Smooth muscle cell (in vitro differentiated cells): ENCODE results near the gene S100A10. TPM values are rescaled to one million over a fixed set of nuclear protein-coding genes. Genes with fewer than 3 reads are reported as not detected.

ENCODE experiments used
- DNase-seq: peaks from one replicate; lab custom pipeline; 2025; ENCODE audit not compliant: unreplicated experiment; lab: John Stamatoyannopoulos, UW
- H2AFZ ChIP-seq: fragments of 200-600 bp; sonication (generic); 2 replicates; pipeline ENCODE4 v1.6.0; 2016; ENCODE audit warnings: antibody characterized with exemption, low read depth, mild to moderate bottlenecking
- H3F3A ChIP-seq: fragments of 200-600 bp; sonication (generic); 2 replicates; pipeline ENCODE4 v1.6.0; 2017; ENCODE audit warnings: antibody characterized with exemption, low read depth
- H3K27ac ChIP-seq: fragments of 200-600 bp; sonication (generic); 2 replicates; pipeline ENCODE4 v1.5.1; 2016; ENCODE audit warnings: low read depth, mild to moderate bottlenecking
- H3K27me3 ChIP-seq: fragments of 200-600 bp; sonication (generic); 2 replicates; pipeline ENCODE4 v1.6.1; 2016; ENCODE audit warnings: low read depth, mild to moderate bottlenecking
- H3K36me3 ChIP-seq: fragments of 200-600 bp; sonication (generic); 2 replicates; pipeline ENCODE4 v1.5.1; 2016; ENCODE audit warnings: low read depth
- H3K4me1 ChIP-seq: fragments of 200-600 bp; sonication (generic); 2 replicates; pipeline ENCODE4 v1.5.1; 2016; ENCODE audit warnings: low read depth
- H3K4me2 ChIP-seq: fragments of 200-600 bp; sonication (generic); 2 replicates; pipeline ENCODE4 v1.6.0; 2016; ENCODE audit warnings: mild to moderate bottlenecking
- H3K4me3 ChIP-seq: fragments of 200-600 bp; sonication (generic); 2 replicates; pipeline ENCODE4 v1.5.1; 2016; ENCODE audit warnings: mild to moderate bottlenecking
- H3K79me2 ChIP-seq: fragments of 200-600 bp; sonication (generic); 2 replicates; pipeline ENCODE4 v1.6.0; 2016; ENCODE audit warnings: low read depth, mild to moderate bottlenecking
- H3K9ac ChIP-seq: fragments of 200-600 bp; sonication (generic); 2 replicates; pipeline ENCODE4 v1.6.0; 2016; ENCODE audit warnings: low read depth
- H3K9me3 ChIP-seq: fragments of 200-600 bp; sonication (generic); replicated peaks from 2 replicates; pipeline ENCODE4 v1.5.1; 2016; ENCODE audit warnings: low read depth
- H4K20me1 ChIP-seq: fragments of 200-600 bp; sonication (generic); 2 replicates; pipeline ENCODE4 v1.6.0; 2016; ENCODE audit warnings: low read depth
- CTCF ChIP-seq: fragments of 200-600 bp; sonication (generic); IDR thresholded peaks from 2 replicates; pipeline ENCODE4 v1.5.1; 2017; ENCODE audit warnings: borderline replicate concordance, mild to moderate bottlenecking, antibody characterized with exemption; ENCODE audit not compliant: insufficient read depth, poor library complexity, severe bottlenecking
- WGBS: methylation state at CpG from one replicate; pipeline ENCODE4 v1.1.7; 2016; ENCODE audit warnings: low lambda C conversion rate; 5-methylcytosine and 5-hydroxymethylcytosine counted together
- polyA plus RNA-seq: library from polyadenylated mRNA; unstranded; fragments of >200 nt; fragmentation: Nextera tagmentation; extraction: Ambion mirVana; gene quantifications from 2 replicates; pipeline ENCODE4 v1.2.1, GENCODE V29; 2016
- total RNA-seq: library from RNA; depleted of rRNA; stranded (reverse); fragments of >200 nt; gene quantifications from 2 replicates; pipeline ENCODE4 v1.2.3, GENCODE V29; 2014

Gene S100A10
- total and polyA plus RNA-seq, 2 experiments from 2014 or later = 477 to 1,351 TPM

- Histone ChIP-seq H3K4me1 (peaks cover 24% of the 10 kb centered on the region), H3K4me2 (peak overlapping the region; percentile 54), H2AFZ (no peak overlapping the region), H3F3A (peaks cover 27% of the 10 kb centered on the region), H3K79me2 (no peaks in the 10 kb centered on the region), H3K27me3 (no peaks in the 10 kb centered on the region), H3K9ac (peak overlapping the region; percentile 59), H3K36me3 (no peaks in the 10 kb centered on the region), H3K9me3 (no peaks in the 10 kb centered on the region), H4K20me1 (peaks cover 7% of the 10 kb centered on the region), H3K4me3 (no peak overlapping the region), H3K27ac (peak overlapping the region; percentile 90)
- no peak for TF ChIP-seq CTCF
- no peak for DNase-seq
- WGBS = 20% methylated on average over 3 of the region's 3 CpGs
Measured at GRCh38 chr1:151976858-151977257, 16.8 kb downstream of the S100A10 start.

GRCh38 chr1:151976015-151976343, 17.7 kb downstream of the S100A10 start:
- peaks cover 1% of the 10 kb centered on the region for H4K20me1 ChIP-seq
- peaks cover 22% of the 10 kb centered on the region for H3F3A ChIP-seq
- no peak overlapping the region for H2AFZ ChIP-seq
- peak overlapping the region; percentile 54 for H3K4me2 ChIP-seq
- no peaks in the 10 kb centered on the region for H3K9me3 ChIP-seq
- H3K27me3 ChIP-seq = no peaks in the 10 kb centered on the region
- no peak overlapping the region for H3K4me3 ChIP-seq
- H3K4me1 ChIP-seq = peaks cover 24% of the 10 kb centered on the region
- no peak overlapping the region for H3K9ac ChIP-seq
- H3K27ac ChIP-seq = peak overlapping the region; percentile 90
- no peaks in the 10 kb centered on the region for H3K79me2 ChIP-seq
- DNase-seq = no peak
- no peaks in the 10 kb centered on the region for H3K36me3 ChIP-seq
- TF ChIP-seq CTCF = no peak

- Histone ChIP-seq H3K79me2 (no peaks in the 10 kb centered on the region), H3K9ac (no peak overlapping the region), H3K27me3 (no peaks in the 10 kb centered on the region), H3F3A (peaks cover 26% of the 10 kb centered on the region), H3K9me3 (no peaks in the 10 kb centered on the region), H3K36me3 (no peaks in the 10 kb centered on the region), H3K4me2 (peak overlapping the region; percentile 23), H2AFZ (no peak overlapping the region), H3K4me3 (no peak overlapping the region), H4K20me1 (no peaks in the 10 kb centered on the region), H3K4me1 (peaks cover 29% of the 10 kb centered on the region), H3K27ac (peak overlapping the region; percentile 90)
- DNase-seq = no peak
- no peak for TF ChIP-seq CTCF
- 69% methylated on average over 2 of the region's 2 CpGs for WGBS
Measured at GRCh38 chr1:151975311-151976014, 18.2 kb downstream of the S100A10 start.
